ENCODE measurements around the gene RNF224.

GRCh38 chr9:137275203-137275587, 47.9 kb downstream of the RNF224 start:
- TF ChIP-seq CTCF (IDR thresholded peaks at IDR 0.05) (no peak), POLR2A (IDR thresholded peaks at IDR 0.05) (no peak)

Measured in adrenal gland (tissue), 5 donors.